ENCODE results near the gene SSTR3.
"Not testable (repeated sequence)": the region's sequence is repeated elsewhere in the genome, so short reads cannot be mapped to it uniquely, and the experiment has no call there.

Gene SSTR3

GRCh38 chr22:37212174-37212906, at the start of gene SSTR3:
TSS of gene SSTR3 (minus strand) at chr22:37212477. CDS start at chr22:37207803, 4,674 bp downstream.
- no peak for DNase-seq

GRCh38 chr22:37260901-37261336, 48.6 kb upstream of the SSTR3 start:
- DNase-seq = peak; percentile 61

- no peak for DNase-seq
These were observed 48.0 kb upstream of the SSTR3 start for GRCh38 chr22:37260155-37260795.

DNA sequence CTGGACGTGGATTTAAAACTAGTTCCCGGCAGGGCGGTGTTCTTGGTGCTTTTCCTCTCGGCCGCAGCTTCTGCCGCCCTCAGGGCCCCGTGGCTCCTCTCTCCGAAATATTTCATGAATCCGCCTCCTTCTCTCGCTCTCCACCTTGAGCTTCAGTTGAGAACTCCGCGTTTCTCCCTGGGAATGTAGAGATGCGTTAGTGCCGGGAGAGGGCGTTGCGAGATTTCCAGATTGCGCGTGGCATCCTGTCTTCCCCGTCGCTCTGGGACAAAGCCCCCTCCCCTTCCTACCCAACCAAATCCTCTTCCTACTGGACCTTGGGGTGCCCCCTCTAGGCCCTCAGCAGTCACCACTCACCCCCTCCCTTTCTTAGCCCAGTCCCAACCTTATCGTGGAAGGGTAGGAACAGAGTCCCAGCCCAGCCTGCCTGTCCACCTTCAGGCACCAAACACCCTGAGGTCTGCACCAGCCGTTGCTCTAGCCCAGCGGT, 47.3 kb upstream of the SSTR3 start:
- no peak for DNase-seq

DNA sequence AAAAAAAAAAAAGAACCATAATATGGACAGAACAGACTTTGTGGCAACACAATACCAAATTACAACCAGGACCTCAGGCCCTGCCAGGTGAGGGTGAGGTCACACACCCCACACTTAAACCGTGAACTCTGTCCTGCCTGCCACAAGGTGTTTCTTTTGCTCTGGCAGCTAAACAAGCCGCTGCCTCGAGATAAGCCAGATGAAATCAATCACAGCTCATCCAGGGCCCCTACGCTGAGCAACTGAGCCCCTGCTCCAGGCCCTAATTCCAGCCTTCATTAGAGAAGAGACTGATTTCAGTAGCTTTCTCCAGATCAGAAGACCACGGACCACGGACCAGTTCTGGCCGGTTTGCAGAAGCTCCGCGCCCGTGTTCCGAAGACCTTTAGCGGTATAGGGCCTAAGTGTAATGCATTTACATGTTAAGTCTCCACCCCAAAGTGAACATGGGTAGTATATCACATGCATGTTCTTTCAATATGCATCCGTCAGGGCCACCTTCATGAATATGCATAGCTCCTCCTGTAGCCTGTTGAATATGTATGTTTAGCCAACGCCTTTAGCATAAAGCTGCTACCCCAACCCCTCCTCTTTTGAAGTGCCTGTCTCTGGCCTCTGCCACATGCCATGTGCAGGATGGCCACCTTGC, 46.6 kb upstream of the SSTR3 start:
- DNase-seq = no peak

DNA sequence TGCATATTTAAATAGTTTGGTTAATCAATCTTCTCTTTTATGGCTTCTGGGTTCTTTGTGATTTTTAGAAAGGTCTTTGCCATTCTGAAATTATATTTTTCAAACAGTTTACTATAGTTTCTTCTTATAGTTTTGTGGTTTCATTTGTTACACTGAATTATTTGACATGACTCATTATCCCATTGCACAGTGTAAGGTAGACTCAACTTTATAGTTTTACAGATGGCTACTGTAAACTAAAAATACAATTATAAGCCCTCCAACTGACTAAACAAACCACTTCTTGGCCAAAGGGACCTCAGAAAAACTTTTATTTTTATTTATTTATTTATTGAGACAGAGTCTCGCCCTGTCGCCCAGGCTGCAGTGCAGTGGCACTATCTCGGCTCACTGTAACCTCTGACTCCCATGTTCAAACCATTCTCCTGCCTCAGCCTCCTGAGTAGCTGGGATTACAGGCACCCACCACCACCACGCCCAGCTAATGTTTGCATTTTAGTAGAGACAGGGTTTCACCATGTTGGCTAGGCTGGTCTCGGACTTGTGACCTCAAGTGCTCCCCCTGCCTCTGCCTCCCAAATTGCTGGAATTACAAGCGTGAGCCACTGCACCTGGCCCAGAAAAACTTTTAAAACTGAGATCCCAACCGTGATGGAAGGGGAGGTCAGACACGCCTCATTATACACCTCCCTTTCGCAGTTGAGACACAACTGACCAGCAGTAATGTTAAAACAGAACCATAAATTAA, 45.9 kb upstream of the SSTR3 start:
- no peak for DNase-seq

GRCh38 chr22:37256075-37256726, 43.9 kb upstream of the SSTR3 start:
- DNase-seq = no peak

DNA sequence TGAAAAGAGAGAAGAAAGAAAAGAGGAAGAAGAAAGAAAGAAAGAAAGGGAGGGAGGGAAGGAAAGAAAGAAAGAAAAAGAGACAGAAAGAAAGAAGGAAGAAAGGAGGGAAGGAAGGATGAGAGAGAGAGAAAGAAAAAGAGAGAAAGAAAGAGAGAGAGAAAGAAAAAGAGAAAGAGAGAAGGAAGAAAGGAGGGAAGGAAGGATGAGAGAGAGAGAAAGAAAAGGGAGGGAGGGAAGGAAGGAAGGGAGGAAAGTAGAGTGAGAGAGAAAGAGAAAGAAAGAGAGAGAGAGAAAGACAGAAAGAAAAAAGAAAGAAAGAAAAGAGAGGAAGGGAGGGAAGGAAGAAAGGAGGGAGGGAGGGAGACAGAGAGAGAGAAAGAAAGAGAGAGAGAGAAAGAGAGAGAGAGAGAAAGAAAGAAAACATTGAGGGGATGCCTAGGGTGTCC, 43.3 kb upstream of the SSTR3 start:
- DNase-seq = no peak

DNA sequence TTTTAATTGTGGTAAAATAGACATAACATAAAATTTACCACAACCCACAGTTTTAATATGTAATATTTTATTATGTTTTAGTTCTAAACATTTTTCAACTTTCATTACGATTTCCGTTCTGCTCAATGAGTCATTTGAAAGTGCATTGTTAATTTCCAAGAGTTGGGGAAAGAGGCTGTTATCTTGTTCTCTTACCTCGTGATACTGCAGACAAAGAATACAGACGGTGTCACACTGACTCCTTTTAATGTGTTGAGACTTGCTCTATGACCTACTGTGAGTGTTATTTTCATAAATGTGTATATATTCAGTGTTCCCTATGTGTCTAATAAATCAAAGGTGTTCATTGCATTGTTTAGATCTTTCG, 42.6 kb upstream of the SSTR3 start:
- no peak for DNase-seq

- DNase-seq = no peak
These were observed 42.1 kb upstream of the SSTR3 start for GRCh38 chr22:37254209-37254866.

GRCh38 chr22:37253126-37253660, 40.9 kb upstream of the SSTR3 start:
- DNase-seq = no peak

DNA sequence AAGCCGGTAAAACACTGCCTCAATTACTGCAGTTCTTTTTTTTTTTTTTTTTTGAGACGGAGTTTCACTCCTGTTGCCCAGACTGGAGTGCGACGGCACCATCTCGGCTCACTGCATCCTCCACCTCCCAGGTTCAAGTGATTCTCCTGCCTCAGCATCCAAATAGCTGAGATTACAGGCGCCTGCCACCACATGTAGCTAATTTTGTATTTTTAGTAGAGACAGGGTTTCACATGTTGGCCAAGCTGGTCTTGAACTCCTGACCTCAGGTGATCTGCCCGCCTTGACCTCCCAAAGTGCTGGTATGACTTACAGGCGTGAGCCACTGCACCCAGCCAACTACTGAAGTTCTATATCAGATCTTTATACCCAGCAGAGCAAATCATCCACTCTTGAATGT, 39.6 kb upstream of the SSTR3 start:
- DNase-seq = not testable (repeated sequence)

DNA sequence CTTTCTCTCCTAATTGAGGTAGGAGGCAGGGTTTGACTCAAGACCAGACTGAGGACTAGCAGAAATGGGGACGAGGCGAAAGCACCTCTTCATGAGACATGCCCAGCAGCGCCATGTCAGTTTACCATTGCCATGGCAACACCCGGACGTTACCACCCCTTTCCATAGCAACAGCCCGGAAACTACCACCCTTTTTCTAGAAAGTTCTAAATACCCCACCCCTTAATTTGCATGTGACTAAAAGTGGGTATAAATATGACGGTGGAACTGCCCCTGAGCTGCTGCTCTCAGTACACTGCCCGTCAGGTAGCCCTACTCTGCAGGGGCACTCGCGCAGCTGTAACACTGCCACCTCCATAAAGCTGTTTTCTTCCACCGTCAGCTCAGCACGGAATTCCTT, 37.7 kb upstream of the SSTR3 start:
- DNase-seq = no peak

- DNase-seq = no peak
These were observed 36.0 kb upstream of the SSTR3 start for GRCh38 chr22:37248251-37248650.

- DNase-seq = no peak
These were observed 33.5 kb upstream of the SSTR3 start for GRCh38 chr22:37245740-37246139.

- no peak for DNase-seq
These were observed 32.8 kb upstream of the SSTR3 start for GRCh38 chr22:37244922-37245722.

GRCh38 chr22:37244114-37244921, 32.0 kb upstream of the SSTR3 start, which contains the start of gene RAC2:
TSS of gene RAC2 (minus strand) at chr22:37244269. CDS start at chr22:37244148, 121 bp downstream.
- peak; percentile 79 for DNase-seq

DNA sequence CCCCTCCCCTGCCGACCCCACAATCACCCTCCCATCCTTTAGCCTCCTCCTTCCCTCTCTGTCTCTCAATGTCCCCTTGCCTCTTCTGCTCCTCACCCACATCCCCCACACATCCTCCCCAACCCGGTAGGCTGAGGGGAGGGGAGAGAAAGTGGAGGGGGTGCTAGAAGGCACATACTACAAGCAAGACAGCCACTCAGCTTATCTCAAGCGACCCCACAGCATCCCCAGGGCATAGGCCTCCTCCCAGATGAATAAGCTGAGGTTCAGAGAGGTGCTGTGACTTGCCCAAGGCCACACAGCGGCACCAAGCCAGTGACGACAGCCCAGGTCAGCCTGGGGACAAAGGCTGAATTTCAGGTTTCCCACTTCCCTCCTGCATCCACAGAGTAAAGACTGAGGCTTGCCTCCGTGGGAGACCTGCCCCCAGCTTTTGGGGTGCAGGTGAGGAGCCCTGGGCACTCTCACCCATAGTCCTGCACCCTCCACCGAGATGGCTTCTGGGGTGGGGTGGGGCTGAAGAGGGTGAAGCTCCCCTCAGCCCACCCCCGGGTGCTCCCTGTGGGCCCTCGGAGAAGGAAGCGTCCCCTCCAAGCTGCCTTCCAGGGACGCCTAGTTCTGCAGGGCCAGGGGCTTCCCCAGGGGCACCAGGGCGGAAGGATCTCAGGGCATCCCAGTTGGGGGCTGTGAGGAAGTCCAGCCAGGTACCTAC, 31.3 kb upstream of the SSTR3 start:
- DNase-seq = peak; percentile 19

- peak; percentile 77 for DNase-seq
These were observed 30.2 kb upstream of the SSTR3 start for GRCh38 chr22:37242395-37242918.

Data from femur (tissue), 1 donor.